Measurements from ENCODE around the gene ZNRF1. TPM values are rescaled to one million over a fixed set of nuclear protein-coding genes. Genes with fewer than 3 reads are reported as not detected.

The ZNRF1 gene
- total RNA-seq, 1 donor from 2014 or later, result 12.9 TPM

- DNase-seq (ENCODE audit: low read depth), result no peak
Measured at GRCh38 chr16:75112734-75113491, 114.1 kb downstream of the ZNRF1 start.

DNA sequence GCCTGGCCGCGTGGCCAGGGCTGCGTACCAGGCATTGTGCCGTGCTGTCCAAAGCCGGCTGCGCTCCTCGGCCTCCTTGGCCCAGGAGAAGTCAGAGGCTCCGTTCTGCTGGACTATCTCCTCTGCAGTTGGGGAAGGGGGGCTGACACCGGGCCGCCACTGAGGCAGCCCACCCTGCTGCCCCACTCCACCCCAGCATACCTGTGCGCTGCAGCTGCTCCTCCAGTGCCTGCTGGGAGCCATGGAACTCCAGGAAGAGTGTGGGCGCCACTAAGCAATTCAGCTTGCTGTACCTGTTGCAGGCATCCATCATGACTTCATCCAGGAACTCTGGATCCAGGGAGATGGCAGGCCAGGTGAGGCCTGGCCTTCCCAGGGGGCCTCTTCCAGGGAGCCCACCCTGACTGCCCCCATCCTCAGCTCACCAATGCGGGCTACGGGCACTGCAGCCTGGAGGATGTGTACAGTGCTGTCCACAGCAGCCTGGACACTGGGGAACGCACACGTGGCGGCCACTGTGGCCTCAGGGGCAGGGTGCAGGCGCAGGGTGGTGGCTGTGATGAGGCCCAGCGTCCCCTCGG lies 114.8 kb downstream of the ZNRF1 start:
- DNase-seq (ENCODE audit: low read depth), result no peak

GRCh38 chr16:75114179-75114945 lies 115.5 kb downstream of the ZNRF1 start:
- DNase-seq (ENCODE audit: low read depth), result no peak

- DNase-seq (ENCODE audit: low read depth), result no peak
Measured at GRCh38 chr16:75114946-75115825, 116.4 kb downstream of the ZNRF1 start.

DNA sequence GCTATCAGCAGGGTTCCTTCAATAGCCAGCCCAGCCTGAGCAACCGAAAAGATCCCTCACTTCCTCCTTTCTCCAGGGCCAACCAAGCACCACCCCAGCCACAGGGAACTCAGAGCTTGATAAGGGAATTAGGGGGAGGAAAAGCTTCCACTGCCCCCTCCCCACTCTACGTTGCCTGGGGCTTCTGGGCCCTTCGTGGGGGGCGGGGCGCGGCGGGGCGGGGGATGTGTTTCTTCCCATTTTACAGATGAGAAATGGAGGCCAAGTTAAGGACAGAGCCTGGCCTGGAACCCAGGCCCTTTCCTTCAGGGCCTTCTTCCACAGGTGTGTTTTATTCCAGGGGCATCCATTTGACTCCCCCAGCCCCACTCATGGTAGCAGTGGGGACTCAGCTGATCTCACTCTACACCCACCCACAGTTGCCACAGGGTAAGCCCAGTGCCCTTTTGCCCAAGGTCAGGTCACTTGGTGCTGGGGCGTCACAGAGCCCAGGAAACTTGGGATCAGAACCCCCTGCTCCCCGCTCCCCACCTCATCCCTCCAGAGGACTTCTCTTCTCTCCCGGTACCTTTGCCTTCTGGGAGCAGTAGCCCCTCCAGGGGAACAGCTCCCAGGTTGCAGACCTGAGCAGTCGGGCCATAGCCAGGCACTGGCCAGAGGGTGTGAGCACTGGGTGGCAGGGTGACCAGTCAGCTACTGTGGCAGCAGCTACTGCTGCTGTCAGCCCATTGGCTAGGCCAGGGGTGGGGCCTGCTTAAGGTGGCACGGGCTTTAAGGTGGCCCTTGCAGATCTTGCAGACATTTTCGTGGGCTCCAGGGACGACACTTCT lies 117.5 kb downstream of the ZNRF1 start, which contains the start of gene LDHD:
Gene LDHD, minus strand, starts transcription at position 700 of the 830 bp plus-strand sequence. Its CDS starts 60 bp downstream, at position 640.
- DNase-seq (ENCODE audit: low read depth), result peak; percentile 54

GRCh38 chr16:75116911-75117245 lies 118.1 kb downstream of the ZNRF1 start:
- DNase-seq (ENCODE audit: low read depth), result no peak

GRCh38 chr16:75118943-75119539 lies 120.2 kb downstream of the ZNRF1 start:
- no peak for DNase-seq (ENCODE audit: low read depth)

GRCh38 chr16:75120253-75120652 lies 121.4 kb downstream of the ZNRF1 start:
- DNase-seq (ENCODE audit: low read depth), result no peak

DNA sequence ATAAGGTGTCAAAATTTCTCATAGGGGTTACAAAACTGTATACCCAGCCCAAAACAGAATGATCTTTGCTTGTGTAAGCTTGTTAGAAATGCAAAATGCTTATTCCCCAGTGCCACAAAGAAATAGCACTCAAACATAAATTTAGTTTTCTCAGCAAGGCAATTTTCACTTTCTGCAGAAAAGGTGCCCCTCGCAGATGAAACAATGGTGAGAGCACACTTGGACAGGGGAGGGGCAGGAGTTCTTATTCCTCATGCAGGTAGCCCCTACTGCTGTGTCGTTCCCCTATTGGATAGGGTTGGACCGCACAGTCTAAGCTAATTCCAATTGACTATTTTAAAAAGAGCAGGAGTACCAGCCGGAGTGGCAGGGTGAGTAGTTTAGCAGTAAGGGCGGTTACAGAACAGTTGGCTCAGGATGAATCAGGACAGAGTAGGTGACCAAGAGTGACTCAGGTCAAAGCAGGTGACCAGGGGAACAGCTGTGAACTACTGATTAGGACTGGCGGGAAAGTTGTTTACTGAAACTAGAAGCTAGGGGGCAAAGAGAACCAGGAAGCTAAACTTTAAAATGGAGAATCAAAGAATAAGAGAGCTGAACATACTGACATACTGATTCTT lies 123.2 kb downstream of the ZNRF1 start:
- no peak for DNase-seq (ENCODE audit: low read depth)

DNA sequence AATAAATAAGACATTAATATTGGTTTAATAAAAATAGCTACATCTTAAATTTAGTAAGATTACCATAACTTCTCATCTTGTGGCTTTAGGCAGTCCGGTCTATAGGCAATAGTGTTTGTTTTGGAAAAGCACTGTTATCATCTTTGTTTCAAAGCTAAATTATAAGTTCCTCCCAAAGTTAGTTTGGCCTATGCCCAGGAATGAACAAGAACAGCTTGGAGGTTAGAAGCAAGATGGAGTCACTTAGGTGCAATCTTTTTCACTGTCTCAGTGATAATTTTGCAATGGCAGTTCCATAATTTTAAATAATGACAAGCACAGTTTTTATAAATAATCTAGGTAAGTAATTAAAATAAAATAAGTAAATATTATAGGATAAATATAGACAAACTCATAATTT lies 123.8 kb downstream of the ZNRF1 start:
- no peak for DNase-seq (ENCODE audit: low read depth)

- DNase-seq (ENCODE audit: low read depth), result no peak
Measured at GRCh38 chr16:75127713-75128415, 129.0 kb downstream of the ZNRF1 start.

DNA sequence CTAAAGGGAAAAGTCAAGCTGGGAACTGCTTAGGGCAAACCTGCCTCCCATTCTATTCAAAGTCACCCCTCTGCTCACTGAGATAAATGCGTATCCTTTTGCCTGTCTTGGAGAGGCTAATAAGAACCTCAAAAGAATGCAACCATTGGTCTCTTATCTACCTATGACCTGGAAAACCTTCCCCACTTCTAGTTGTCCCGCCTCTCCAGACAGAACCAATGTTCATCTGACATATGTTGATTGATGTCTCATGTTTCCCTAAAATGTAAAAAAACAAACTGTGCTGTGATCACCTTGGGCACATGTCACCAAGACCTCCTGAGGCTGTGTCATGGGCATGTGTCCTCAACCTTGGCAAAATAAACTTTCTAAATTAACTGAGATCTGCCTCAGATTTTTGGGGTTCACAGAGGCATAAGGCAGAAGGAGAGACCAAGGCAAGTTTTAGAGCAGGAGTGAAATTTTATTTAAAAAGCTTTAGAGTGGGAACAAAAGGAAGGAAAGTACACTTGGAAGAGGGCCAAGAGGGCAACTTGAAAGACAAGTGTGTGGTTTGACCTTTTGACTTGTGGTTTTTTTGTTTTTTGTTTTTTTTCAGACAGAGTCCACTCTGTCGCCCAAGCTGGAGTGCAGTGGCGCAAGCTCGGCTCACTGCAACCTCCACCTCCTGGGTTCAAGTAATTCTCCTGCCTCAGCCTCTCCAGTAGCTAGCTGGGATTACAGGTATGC lies 130.8 kb downstream of the ZNRF1 start:
- DNase-seq (ENCODE audit: low read depth), result peak; percentile 75

DNA sequence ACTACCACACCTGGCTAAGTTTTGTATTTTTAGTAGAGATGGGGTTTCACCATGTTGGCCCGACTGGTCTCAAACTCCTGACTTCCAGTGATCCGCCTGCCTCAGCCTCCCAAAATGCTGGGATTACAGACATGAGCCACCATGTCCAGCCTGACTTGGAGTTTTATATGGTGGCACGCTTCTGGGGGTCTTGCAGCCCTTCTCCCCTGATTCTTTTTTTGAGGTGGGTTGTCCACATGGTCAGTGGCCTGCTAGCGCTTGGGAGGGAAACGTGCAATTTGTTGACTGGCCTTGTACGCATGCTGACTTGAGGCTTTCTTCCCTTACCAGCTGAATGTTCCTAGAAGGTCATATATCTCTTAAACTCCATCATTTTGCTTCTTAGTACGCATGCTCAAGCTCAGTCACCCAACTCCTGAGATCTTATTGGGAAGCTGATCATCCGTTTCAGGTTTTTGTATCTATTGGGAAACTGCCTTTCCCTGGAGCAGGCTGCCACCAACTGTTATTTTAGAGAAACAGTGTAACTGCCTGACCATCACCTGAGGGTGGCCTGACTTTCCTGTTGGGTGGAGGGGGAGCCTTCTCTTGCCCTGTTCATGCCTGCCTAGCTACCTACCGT lies 131.4 kb downstream of the ZNRF1 start:
- DNase-seq (ENCODE audit: low read depth), result peak; percentile 45

DNA sequence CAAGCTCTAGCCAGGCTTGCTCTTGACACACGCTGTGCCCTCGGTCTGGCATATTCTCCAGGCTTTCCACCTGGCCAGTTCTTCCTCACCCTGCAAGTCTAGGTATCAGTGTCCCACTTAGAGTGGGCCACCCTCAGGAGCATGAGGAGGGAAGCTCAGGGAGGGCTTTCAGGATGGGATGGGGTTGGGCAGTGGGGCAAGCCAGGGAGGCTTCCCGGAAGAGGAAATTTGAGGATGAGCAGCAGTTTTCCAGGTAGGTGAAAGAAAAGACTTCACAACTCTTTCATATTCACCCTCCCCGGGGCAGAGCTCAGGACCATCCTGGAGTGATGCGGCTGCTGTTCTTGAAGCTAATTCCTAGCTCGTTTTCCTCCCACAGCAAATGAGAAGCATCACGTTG lies 132.3 kb downstream of the ZNRF1 start:
- DNase-seq (ENCODE audit: low read depth), result no peak

DNA sequence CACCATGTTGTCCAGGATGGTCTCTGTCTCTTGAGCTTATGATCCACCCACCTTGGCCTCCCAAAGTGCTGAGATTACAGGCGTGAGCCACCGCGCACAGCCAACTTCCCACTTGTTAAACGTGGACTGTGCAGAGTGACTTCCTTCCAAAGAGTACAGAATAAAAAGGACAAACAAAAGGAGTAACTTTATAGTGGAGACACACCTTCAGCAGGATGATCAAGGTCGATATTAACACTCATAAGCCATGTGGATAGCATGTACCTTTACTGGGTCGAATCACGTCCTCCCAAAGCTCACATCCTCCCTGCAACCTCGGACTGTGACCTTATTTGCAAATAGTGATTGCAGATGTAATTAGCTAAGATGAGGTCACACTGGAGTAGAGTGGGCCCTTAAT lies 139.4 kb downstream of the ZNRF1 start:
- no peak for DNase-seq (ENCODE audit: low read depth)

DNA sequence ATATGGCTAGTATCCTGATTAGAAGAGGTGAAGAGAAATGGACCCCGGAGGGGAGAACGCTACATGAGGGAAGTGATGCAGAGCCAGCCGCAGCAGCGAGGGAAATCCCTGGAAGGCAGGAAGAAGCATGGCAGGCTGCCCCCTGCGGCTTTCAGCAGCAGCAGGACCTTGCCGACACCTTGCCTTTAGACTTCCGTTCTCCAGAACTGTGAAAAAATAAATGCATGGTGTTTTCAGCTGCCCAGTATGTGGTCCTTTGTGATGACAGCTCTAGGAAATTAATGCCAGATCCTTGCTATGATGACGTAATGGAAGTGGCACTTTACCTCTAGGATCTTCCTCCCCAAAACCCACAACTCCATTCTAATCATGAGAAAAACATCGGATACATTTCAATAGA lies 139.8 kb downstream of the ZNRF1 start:
- no peak for DNase-seq (ENCODE audit: low read depth)

DNA sequence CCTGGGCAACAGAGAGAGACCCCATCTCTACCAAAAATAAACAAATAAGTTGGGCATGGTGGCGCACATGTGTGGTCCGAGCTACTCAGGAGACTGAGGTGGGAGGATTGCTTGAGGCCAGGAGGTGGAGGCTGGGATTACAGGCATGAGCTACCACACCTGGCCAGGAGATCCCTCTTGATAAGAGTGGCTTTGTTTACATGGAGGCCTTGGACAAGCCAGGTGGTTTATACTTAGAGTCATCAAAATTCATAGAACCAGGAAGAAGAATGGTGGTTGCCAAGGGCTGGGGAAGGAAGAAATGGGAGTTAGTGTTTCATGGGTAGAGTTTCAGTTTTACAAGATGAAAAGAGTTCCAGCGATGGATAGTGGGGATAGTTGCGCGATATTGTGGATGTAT lies 140.7 kb downstream of the ZNRF1 start:
- DNase-seq (ENCODE audit: low read depth), result no peak

GRCh38 chr16:75143941-75144340 lies 145.1 kb downstream of the ZNRF1 start:
- no peak for DNase-seq (ENCODE audit: low read depth)

Measured in renal cortical epithelial cell (primary cell).